CD4-positive, alpha-beta T cell treated with Interleukin-1 beta for 1 hour (primary cell): ENCODE measurements around the gene TMSB4X.
"Not testable (repeated sequence)": the region's sequence is repeated elsewhere in the genome, so short reads cannot be mapped to it uniquely, and the experiment has no call there.

Source experiments
- DNase-seq, 2 donors: peaks; one replicate each; pipeline ENCODE4 v3.0.0-alpha.2; 2020 to 2022

TMSB4X gene

GRCh38 chrX:12976819-12977732 lies 2.2 kb downstream of the TMSB4X start:
- DNase-seq = not testable (repeated sequence)

GRCh38 chrX:12977761-12978204 lies 2.9 kb downstream of the TMSB4X start:
- no peak for DNase-seq

- DNase-seq = peak; percentile 82 to 84
These were observed 3.5 kb downstream of the TMSB4X start for GRCh38 chrX:12978205-12979025.

GRCh38 chrX:12979026-12979607 lies 4.2 kb downstream of the TMSB4X start:
- DNase-seq = no peak

- no peak for DNase-seq
These were observed 4.7 kb downstream of the TMSB4X start for GRCh38 chrX:12979616-12980015.

- peak in 1 of 2 donors; percentile 27 for DNase-seq
These were observed 5.1 kb downstream of the TMSB4X start for GRCh38 chrX:12980039-12980438.

GRCh38 chrX:12981880-12982279 lies 7.0 kb downstream of the TMSB4X start:
- DNase-seq = peak in 1 of 2 donors; percentile 50

GRCh38 chrX:12984603-12985319 lies 9.9 kb downstream of the TMSB4X start:
- DNase-seq = peak; percentile 59 to 67

GRCh38 chrX:12985331-12985730 lies 10.4 kb downstream of the TMSB4X start:
- DNase-seq = no peak

GRCh38 chrX:12986164-12986779 lies 11.4 kb downstream of the TMSB4X start:
- DNase-seq = no peak

GRCh38 chrX:12986886-12987285 lies 12.0 kb downstream of the TMSB4X start:
- DNase-seq = no peak

- no peak for DNase-seq
These were observed 12.4 kb downstream of the TMSB4X start for GRCh38 chrX:12987340-12987739.

GRCh38 chrX:12987900-12988594 lies 13.1 kb downstream of the TMSB4X start:
- DNase-seq = no peak

GRCh38 chrX:12988797-12989196 lies 13.9 kb downstream of the TMSB4X start:
- no peak for DNase-seq

GRCh38 chrX:12989461-12989860 lies 14.6 kb downstream of the TMSB4X start:
- no peak for DNase-seq

GRCh38 chrX:12991575-12991974 lies 16.7 kb downstream of the TMSB4X start:
- no peak for DNase-seq

- DNase-seq = no peak
These were observed 17.7 kb downstream of the TMSB4X start for GRCh38 chrX:12992544-12993118.

GRCh38 chrX:12993826-12994225 lies 18.9 kb downstream of the TMSB4X start:
- no peak for DNase-seq

- no peak for DNase-seq
These were observed 19.4 kb downstream of the TMSB4X start for GRCh38 chrX:12994321-12994720.

GRCh38 chrX:12996934-12997435 lies 22.1 kb downstream of the TMSB4X start:
- no peak for DNase-seq
